CD4-positive, alpha-beta T cell treated with Interleukin-15 for 1 hour (primary cell): ENCODE data around the gene TGM1.
A peak's percentile ranks its signal among the peaks of the same experiment; 100 is the strongest.

Source experiments
- DNase-seq: peaks from one replicate; pipeline ENCODE4 v3.0.0-alpha.2; 2020

Gene TGM1

DNA sequence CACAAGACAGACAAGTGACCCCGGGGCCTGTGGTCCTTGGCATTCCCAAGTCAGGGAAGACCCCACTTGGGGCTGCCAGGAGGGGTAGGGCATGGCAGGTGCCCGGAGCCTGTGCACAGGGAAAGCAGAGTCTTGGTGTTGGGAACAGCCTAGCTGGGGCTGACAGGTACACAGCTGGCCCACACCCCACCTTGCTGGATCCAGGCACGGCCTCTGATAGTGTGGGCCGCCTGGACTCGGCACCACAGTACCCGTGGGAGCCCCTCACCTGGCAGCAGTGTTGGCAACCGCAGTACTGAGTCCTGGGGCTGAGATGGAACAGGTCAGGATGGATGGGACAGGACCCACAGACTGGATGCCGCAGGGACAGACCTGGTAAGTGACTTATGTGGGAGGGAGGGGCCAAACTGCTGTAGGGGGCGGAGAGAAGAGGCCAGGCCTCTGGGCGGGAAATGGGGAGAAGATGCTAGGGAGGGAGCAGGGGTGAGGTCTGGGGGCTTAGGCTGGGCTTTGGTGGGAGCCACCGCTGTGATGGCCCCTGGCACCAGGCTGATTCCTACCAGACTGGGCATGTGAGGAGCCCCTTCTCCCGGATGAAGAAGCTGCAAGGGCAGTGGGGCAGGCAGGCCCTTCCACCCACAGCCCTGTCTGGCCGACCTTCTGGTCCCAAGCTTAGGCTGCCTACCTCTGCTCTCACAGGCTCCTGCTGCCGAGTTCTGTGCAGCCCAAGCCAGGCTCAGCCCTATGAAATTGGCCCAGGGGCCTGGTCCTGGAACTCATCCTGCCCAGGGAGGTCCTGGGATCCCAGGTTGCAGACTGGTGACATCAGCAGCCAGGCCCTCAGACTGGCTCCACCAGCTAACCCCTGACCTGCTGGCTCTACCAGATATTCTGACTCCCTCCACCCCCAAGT is at the start of gene TGM1:
TSS of gene TGM1 (minus strand) at position 357 of the 913 bp plus-strand sequence. CDS start 825 bp downstream, outside the sequence.
- DNase-seq = no peak

DNA sequence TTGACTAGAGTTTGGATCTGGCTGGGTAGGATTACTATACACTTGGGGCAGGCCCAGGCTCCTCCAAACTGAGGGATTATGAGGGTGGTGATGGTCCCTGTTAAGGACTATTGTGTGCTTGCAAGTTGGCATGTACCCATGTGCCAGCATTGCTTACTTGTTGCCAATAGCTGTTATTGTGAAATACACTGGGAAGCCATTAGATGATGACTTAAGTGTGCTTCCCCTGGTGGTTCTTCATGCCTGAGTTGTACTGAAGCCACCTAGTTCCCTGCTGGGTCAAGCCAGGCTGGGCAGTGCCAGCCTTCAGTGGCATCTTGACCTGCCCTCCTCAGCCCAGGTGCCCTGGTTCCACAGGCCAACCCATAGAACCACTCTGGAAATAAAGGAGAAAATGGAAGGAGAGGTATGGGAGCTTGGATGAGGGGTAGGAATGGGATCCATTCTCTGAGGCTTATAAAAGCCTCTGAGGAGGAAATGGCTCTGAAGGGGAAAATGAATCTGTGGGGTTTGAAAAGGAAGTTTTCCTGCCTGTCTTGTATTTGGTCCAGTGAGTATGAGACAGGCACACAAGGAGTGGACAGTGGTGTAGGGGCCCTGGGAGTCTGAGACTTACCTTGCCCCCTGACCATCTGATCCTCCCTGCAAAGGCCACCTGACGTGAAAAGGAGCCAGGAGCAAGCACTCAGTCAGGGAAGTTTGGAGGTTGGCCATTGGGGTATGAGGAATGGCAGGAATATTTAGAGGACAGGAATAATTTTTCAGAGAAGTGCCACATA is 49.0 kb upstream of the TGM1 start:
- no peak for DNase-seq

DNA sequence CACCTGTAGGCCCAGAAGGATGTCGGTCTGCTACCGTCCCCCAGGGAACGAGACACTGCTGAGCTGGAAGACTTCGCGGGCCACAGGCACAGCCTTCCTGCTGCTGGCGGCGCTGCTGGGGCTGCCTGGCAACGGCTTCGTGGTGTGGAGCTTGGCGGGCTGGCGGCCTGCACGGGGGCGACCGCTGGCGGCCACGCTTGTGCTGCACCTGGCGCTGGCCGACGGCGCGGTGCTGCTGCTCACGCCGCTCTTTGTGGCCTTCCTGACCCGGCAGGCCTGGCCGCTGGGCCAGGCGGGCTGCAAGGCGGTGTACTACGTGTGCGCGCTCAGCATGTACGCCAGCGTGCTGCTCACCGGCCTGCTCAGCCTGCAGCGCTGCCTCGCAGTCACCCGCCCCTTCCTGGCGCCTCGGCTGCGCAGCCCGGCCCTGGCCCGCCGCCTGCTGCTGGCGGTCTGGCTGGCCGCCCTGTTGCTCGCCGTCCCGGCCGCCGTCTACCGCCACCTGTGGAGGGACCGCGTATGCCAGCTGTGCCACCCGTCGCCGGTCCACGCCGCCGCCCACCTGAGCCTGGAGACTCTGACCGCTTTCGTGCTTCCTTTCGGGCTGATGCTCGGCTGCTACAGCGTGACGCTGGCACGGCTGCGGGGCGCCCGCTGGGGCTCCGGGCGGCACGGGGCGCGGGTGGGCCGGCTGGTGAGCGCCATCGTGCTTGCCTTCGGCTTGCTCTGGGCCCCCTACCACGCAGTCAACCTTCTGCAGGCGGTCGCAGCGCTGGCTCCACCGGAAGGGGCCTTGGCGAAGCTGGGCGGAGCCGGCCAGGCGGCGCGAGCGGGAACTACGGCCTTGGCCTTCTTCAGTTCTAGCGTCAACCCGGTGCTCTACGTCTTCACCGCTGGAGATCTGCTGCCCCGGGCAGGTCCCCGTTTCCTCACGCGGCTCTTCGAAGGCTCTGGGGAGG is 47.9 kb upstream of the TGM1 start, which contains the start of gene LTB4R:
TSS of gene LTB4R (plus strand) at position 857 of the 959 bp plus-strand sequence. CDS start 4,150 bp downstream, outside the sequence.
- DNase-seq = peak; percentile 77

DNA sequence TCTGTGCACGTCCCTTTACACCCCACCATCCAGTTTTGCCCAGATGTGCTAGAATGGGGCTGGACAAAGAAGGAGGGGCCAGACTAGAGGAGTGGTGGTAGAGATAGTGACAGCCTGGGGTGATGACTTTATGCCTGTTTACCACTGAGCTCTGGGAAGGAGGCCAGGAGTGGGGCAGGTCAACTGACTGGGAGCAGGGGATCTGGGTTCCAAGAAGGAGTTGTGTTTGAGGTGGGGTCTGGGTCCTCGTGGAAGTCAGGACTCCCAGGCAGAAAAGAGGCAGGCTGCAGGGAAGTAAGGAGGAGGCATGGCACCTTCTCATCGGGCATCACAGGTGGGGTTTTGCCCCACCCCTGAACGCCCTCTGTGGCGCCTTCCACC is 47.3 kb upstream of the TGM1 start:
- DNase-seq = no peak

DNA sequence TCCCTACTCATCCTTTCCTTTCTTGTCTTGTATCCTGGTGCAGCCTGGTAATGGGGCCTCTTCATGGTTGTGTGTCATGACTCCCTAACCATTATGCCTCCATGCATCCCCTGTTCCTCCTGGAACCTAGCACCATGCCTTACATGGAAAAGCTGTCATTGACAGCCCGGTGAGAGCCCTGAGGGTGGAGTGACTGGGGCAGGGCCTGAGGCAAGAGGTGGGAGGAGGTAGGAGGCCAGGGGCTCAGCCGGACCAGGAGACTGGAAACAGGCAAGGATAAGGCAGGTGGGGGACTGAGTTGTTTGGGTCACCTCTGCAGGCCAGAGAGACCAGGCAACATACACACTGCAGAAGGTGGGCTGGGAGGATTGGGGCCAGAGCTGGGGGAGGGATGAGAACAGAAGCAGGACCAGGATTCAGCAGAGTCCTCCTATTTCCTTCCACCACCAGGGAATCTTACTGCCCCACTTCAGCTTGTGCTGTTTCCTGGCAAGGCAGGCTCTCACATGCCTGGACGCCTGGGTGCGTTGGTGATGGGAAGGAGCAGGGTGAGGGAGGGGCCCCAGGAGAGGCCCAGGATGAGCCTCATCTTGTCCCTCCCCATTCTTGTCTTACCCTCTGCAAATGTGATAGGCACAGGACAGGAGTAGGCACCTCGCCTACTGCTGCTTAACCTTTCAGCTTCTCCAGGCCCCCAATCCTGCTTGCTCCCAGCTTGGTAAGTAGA is 46.7 kb upstream of the TGM1 start, which contains the start of gene LTB4R2:
TSS of gene LTB4R2 (plus strand) at position 603 of the 727 bp plus-strand sequence. CDS start 525 bp downstream, outside the sequence.
- no peak for DNase-seq

DNA sequence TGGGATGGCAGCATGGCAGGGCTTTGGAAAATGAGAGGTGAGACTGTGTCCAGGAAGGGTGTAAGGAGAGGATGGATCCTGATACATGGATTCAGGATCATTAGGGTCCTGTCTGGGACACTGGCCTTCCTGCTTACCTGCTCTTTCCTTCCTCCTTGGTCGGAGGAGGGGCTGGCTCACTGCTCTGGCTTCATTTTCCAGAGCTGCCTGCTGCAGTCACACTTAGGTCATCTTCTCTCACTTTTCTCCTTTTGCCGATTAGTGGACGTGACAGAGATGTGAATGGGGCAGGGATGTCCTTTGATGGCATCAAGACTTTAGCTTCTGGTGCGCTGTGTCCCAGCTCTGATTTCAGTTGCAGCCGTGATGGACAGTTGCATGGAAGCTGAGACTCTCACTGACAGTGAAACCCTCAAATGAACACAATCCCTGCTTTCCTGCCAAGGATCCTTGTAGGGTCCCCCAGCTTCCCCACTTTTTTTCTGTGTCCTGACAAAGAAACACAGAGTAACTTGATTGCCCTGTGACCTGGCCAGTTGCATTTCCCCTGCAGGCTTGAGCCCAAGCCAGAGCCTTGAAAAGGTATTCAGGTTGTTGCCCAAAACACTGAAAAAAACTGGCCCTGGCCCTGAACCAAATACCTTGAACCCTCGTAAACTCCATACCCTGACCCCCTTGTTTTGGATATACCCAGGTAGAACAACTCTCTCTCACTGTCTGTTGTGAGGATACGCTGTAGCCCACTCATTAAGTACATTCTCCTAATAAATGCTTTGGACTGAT is 45.6 kb upstream of the TGM1 start:
- no peak for DNase-seq

GRCh38 chr14:24307575-24308341 is 44.8 kb upstream of the TGM1 start, which contains the start of gene CIDEB:
Gene CIDEB (minus strand): TSS chr14:24307977. CDS start chr14:24307858, 119 bp downstream.
- peak; percentile 63 for DNase-seq

GRCh38 chr14:24307156-24307574 is 44.2 kb upstream of the TGM1 start:
- DNase-seq = no peak

DNA sequence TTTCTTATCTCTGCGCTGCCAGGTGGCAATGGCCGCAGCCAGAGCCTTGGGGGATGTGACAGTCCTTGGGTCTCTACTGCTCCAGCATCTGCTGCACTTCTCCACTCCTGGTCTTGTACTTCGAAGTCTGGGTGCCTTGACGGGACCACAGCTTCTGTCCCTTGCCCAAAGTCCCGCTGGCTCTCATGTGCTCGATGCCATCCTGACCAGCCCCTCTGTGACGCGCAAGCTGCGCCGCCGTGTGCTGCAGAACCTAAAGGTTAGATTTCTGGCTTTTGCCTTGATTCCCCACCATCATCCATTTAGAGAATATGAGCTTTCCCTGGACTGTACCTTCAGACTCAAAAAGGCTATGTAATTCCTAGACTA is 41.0 kb upstream of the TGM1 start:
- no peak for DNase-seq

- DNase-seq = no peak
These were observed 37.5 kb upstream of the TGM1 start for GRCh38 chr14:24300326-24300980.

DNA sequence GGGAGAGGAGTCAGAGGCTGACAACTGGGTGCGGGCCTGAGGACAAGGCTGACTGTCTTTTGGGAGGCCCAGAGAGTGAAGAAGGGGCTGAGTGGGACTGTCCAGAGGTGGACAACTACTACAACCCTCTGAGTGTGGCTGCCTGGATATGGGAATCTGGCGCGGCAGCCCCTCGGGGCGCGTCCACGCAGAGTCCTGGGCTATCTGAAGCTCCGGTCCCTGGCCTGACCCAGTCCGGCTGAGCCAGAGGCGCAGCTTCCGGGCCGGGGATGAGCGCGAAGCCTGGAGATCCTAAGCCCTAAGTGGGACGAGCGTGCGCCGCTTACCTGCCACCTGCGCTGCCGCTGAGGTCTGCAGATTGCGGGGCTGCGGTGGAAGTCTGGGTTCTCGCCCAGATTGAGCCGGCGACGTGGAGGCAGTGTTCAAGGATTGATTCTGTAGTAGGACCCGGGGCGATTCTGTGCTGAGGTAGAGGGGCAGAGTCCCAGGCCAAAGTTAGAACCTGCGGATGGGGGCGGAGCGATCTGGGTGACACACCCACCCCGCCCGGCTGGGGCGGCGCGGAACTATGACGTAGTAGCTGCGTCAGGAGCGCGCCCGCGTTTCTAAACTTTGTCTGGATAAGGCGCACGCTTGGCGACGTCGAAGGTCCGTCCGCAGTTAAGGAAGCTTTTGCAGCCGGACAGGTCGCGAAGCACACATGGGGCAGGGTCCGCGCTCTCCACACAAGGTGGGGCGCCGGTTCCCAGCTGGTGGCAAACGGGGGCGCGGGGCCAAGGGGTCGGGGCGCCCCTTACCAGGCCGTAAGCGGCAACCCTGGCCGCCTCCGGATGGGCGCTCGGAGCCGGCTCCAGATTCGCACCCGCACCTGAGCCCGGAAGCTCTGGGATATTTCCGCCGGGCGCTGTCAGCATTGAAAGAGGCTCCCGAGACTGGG is 36.5 kb upstream of the TGM1 start, which contains the start of the genes DHRS1 and NOP9:
TSS of gene DHRS1 (minus strand) at position 526 of the 937 bp plus-strand sequence. CDS start 674 bp downstream, outside the sequence.
TSS of gene NOP9 (plus strand) at position 596 of the 937 bp plus-strand sequence. CDS start at position 701, 105 bp downstream.
- DNase-seq = peak; percentile 87

DNA sequence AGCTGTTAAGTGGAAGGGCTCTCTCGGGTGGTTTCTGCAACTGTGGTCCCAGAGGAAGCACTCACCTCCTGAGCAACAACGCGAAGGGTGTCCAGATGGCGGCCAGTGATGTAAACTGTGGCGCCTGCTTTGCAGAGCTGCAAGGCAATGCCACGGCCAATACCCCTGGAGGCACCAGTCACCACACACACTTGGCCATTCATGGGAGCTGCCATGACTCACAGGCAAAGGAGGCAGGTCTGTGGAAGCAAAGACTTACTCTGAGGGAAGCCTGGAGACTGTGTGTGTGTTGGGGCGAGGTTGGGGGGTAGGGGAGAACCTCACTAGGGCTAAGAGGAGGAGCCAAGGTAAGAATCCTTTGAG is 35.9 kb upstream of the TGM1 start:
- no peak for DNase-seq

DNA sequence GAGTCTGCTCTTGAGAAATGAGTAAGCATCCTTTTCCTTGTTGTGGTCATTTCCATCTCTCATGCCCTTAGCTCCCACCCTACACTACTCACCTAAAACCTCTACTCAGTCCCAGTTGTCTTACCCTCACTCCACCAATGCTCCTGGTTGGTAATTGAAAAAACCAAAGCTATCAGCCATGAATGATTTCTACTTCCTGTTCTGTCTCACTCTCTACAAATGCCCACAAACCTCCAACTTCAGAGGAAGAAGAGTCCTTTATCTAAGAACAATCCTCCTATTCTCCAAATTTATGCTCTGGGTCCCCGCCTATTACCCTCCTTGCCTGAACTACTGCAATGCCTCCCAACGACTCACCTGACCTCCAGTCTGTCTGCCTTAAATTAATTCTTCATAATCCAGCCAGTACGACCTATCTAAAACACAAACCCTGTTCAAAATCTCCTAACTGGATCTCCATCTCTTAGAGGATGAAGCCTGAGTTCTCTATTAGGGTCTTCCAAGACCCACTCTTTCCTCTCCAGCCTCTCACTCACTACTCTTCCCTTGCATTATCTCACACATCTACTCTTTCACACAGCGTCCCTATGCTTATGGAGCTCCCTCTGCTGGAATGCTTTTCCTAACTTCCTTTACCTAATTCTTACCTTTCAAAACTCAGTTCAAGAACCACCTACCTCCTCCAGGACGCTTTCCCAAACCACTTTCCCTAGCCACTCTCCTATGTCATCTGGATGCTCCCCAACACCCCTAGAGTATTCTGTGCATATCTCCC is 34.4 kb upstream of the TGM1 start:
- DNase-seq = no peak

DNA sequence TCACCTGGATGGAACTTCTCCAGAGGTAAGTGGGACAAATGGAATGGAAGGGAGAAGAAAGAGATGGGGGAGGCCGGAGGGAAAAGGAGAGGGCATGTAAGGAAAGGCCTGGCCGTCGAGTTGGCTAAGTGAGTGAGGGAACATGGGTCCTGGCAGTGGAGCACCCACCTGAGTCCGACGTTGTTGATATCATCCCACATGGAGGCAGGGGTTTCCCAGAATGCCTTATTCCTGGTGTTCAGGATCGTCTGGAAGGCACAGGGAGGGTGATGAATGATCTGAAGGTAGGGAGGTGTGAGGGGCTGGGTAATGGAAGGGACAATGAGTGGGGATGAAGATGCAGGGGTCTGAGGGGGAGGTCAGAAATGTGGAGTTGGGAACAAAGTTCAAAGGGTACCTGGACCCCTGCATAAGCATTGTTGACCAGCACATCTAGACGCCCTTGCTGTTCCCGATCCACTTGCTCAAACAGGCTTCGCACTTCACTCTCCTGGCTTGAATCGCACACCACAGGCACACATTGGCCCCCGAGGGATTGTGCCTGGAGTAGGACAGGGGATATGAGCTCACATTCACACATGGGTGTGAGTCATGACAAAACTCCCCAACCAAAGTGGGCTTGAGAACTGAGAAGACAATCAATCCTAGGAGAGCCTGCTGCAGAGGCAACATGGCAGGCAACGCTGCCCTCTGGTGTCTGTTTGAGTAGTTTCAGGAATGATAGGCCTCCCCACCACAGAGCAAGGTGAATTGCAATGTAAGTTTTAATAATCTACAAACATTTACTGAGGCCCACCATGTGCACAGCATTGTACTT is 33.6 kb upstream of the TGM1 start:
- peak; percentile 80 for DNase-seq

DNA sequence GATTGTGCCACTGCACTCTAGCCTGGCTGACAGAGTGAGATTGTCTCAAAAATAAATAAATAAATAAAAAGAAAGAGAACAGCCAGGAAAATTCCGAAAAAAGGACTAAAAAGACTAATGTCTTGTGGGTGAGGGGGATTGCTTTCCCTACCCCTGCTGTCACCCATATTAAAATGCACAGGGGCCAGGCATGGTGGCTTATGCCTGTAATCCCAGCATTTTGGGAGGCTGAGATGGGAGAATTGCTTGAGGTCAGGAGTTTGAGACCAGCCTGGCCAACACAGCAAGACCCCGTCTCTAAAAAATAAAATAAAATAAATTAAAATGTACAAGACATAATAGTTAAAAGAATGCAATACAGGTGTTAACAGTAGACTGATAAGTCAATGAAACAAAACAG is 30.5 kb upstream of the TGM1 start:
- DNase-seq = no peak

DNA sequence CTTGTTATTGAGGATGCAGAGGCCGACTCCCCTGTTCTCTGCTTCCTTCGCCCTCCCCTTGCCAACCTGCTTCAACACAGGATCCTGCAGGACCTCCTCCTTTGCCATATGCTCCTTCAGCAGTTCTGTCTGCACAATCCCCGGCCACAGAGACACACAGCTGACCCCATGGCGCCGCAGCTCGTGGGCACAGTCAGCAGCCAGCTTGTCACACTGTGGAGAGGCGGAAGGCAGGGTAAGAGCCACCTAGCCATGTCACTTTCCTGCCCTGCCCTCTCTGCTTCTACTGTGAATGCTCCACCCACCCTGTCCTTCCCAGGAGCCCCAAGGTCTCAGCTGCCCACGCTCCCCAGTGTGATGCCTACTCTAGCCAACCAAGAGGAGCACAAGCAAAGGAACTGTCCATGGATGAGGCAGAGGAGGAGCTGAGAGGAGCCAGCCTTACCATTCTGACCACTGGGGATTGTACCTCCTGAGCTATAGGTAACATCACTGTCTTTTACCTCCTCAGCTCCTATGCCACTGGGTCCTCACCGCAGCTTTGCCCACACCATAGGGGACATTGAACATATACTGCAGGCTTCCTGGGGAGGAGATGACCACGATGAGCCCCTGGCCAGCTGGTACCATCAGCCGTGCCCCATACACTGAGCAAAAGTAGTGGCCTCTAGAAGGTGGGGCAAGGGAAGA is 29.3 kb upstream of the TGM1 start:
- DNase-seq = no peak
